ENCODE results near the gene FGF21.
"Not testable (repeated sequence)": the region's sequence is repeated elsewhere in the genome, so short reads cannot be mapped to it uniquely, and the experiment has no call there.

FGF21 gene

GRCh38 chr19:48786422-48786821 is 31.1 kb downstream of the FGF21 start:
- not testable (repeated sequence) for DNase-seq (ENCODE audit: extremely low read depth in 1 of 2, low read depth in 1 of 2)

- not testable (repeated sequence) for DNase-seq (ENCODE audit: extremely low read depth in 1 of 2, low read depth in 1 of 2)
Observed at GRCh38 chr19:48787331-48787730, 32.0 kb downstream of the FGF21 start.

GRCh38 chr19:48793271-48793670 is 37.9 kb downstream of the FGF21 start:
- DNase-seq (ENCODE audit: extremely low read depth in 1 of 2, low read depth in 1 of 2), result no peak

- DNase-seq (ENCODE audit: extremely low read depth in 1 of 2, low read depth in 1 of 2), result no peak
Observed at GRCh38 chr19:48794291-48794690, 39.0 kb downstream of the FGF21 start.

- peak; percentile 58 to 73 for DNase-seq (ENCODE audit: extremely low read depth in 1 of 2, low read depth in 1 of 2)
Observed at GRCh38 chr19:48795055-48795684, 39.8 kb downstream of the FGF21 start.

GRCh38 chr19:48795685-48796070 is 40.4 kb downstream of the FGF21 start:
- DNase-seq (ENCODE audit: extremely low read depth in 1 of 2, low read depth in 1 of 2), result no peak

- DNase-seq (ENCODE audit: extremely low read depth in 1 of 2, low read depth in 1 of 2), result no peak
Observed at GRCh38 chr19:48796298-48797083, 41.2 kb downstream of the FGF21 start.

- DNase-seq (ENCODE audit: extremely low read depth in 1 of 2, low read depth in 1 of 2), result no peak
Observed at GRCh38 chr19:48797103-48797502, 41.8 kb downstream of the FGF21 start.

GRCh38 chr19:48798937-48799336 is 43.6 kb downstream of the FGF21 start:
- DNase-seq (ENCODE audit: extremely low read depth in 1 of 2, low read depth in 1 of 2), result no peak

GRCh38 chr19:48799358-48800300 is 44.3 kb downstream of the FGF21 start:
- DNase-seq (ENCODE audit: extremely low read depth in 1 of 2, low read depth in 1 of 2), result no peak

GRCh38 chr19:48802623-48803022 is 47.3 kb downstream of the FGF21 start:
- no peak for DNase-seq (ENCODE audit: extremely low read depth in 1 of 2, low read depth in 1 of 2)

GRCh38 chr19:48804496-48804895 is 49.2 kb downstream of the FGF21 start:
- DNase-seq (ENCODE audit: extremely low read depth in 1 of 2, low read depth in 1 of 2), result no peak

GRCh38 chr19:48805452-48805851 is 50.1 kb downstream of the FGF21 start:
- no peak for DNase-seq (ENCODE audit: extremely low read depth in 1 of 2, low read depth in 1 of 2)

- DNase-seq (ENCODE audit: extremely low read depth in 1 of 2, low read depth in 1 of 2), result no peak
Observed at GRCh38 chr19:48806518-48806817, 51.1 kb downstream of the FGF21 start.

- no peak for DNase-seq (ENCODE audit: extremely low read depth in 1 of 2, low read depth in 1 of 2)
Observed at GRCh38 chr19:48806818-48807589, 51.7 kb downstream of the FGF21 start.

GRCh38 chr19:48807590-48808308 is 52.4 kb downstream of the FGF21 start:
- no peak for DNase-seq (ENCODE audit: extremely low read depth in 1 of 2, low read depth in 1 of 2)
